VCaP (cell line): ENCODE measurements around the gene TMCC2.

Experiments
- H3K27ac ChIP-seq: fragments of 450-650 bp; 2 replicates; pipeline ENCODE4 v1.5.1; 2017
- TF ChIP-seq, protein P1 (sequence below): fragments of 450-650 bp; conservative IDR thresholded peaks from 2 replicates; pipeline ENCODE4 v1.5.1; 2017; ENCODE audit warnings: mild to moderate bottlenecking, moderate library complexity

Gene TMCC2

DNA sequence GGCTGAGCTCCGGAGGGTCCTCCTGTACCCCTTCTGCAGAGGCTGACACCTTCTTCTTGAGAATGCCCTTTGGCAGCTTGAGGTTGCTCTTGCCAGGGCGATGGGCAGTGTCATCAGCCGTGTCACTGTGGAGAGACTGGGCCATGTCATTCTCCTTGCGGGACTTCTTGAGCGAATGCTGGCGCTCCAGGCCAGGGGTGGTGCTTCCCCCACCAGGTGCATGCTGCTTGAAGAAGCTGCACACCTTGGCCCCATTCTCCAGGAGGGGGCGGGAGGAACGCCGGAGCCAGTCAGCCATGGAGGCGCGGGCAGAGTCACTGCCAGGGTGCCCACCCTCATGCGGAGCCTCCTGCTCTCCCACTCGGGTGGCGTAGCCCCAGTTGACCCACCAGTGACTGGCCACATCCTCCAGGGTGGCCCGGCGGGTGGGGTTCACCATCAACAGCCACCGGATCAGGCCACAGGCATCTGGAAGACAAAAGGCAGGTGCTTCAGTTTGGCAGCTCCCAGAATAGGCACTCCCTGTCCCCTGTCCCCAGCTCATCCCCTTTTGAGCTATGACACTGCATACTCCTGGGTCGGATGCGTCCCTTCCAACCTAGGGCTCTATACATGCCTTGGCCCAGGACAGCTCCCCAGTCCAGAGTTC lies 76.4 kb downstream of the TMCC2 start:
- H3K27ac ChIP-seq: no peak overlapping the region
- TF ChIP-seq, protein P1, sequence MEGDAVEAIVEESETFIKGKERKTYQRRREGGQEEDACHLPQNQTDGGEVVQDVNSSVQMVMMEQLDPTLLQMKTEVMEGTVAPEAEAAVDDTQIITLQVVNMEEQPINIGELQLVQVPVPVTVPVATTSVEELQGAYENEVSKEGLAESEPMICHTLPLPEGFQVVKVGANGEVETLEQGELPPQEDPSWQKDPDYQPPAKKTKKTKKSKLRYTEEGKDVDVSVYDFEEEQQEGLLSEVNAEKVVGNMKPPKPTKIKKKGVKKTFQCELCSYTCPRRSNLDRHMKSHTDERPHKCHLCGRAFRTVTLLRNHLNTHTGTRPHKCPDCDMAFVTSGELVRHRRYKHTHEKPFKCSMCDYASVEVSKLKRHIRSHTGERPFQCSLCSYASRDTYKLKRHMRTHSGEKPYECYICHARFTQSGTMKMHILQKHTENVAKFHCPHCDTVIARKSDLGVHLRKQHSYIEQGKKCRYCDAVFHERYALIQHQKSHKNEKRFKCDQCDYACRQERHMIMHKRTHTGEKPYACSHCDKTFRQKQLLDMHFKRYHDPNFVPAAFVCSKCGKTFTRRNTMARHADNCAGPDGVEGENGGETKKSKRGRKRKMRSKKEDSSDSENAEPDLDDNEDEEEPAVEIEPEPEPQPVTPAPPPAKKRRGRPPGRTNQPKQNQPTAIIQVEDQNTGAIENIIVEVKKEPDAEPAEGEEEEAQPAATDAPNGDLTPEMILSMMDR: no peak

DNA sequence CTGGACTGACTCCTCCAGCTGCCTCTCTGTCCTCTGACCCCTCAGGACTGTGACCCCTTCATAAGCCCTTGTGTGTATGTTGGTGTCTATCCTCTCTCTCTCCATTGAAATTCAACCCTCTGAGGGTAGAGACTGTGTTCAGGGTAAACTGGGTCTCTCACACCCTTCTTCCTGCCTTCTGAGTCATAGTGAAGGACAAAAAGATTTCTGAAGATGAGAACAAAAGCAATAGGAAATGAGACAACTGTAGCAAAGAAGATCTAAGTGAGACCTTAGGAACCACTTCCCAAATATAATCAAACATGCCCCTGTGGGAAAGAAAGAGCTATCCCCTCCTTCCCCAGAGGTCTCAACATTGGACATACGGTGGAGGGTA lies 76.9 kb downstream of the TMCC2 start:
- TF ChIP-seq, protein P1: no peak
- H3K27ac ChIP-seq: no peak overlapping the region

DNA sequence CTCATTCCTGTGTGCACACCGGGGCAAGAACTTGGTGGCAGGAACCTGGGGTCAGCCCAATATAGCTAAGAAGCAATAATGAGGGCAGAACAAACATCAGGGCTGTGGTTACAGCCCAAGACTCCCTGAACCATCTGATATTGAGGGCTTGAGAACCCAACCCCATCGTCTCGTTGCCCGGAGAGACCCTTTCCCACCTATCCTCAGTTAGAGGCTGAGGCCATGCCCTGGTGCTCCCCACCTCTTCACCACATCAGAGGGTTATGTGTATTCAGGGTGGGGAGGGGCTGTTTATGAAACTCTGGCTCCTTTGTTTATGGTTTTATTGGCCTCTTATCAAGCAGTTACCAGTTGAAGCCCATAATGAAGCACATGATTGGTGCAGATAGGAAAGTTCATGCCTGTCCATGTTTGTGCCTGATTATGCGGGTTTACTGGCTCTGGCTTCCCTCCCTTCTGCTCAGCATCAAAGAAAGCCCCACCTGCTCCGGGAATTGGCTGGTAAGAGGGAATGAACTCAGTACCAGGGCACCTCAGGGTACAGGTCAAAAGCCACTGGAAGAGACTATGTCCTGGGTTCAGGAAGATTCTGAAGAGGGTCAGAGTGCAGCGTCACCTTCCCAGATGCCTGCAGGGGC lies 79.3 kb downstream of the TMCC2 start:
- H3K27ac ChIP-seq: no peak overlapping the region
- TF ChIP-seq, protein P1: no peak

DNA sequence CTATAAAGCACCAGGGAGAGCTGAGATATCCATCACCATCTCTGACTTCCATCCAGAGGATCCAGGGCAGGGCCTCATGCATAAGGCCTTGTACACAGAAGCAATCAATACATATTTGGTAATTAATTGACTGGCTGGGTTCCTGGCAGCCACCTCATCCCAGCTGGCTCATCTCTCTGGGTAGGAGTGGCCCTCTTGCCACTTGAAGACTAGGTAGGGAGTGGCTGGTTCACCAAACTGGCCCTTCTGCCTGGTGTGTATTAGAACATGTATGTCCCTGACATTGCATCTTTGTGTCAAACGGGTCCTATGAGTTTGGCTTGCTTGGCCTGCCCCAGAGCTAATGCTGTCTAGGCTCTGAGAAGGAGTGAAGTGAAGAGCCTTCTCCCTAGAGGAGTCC lies 82.0 kb downstream of the TMCC2 start:
- H3K27ac ChIP-seq: no peak overlapping the region
- TF ChIP-seq, protein P1: no peak

DNA sequence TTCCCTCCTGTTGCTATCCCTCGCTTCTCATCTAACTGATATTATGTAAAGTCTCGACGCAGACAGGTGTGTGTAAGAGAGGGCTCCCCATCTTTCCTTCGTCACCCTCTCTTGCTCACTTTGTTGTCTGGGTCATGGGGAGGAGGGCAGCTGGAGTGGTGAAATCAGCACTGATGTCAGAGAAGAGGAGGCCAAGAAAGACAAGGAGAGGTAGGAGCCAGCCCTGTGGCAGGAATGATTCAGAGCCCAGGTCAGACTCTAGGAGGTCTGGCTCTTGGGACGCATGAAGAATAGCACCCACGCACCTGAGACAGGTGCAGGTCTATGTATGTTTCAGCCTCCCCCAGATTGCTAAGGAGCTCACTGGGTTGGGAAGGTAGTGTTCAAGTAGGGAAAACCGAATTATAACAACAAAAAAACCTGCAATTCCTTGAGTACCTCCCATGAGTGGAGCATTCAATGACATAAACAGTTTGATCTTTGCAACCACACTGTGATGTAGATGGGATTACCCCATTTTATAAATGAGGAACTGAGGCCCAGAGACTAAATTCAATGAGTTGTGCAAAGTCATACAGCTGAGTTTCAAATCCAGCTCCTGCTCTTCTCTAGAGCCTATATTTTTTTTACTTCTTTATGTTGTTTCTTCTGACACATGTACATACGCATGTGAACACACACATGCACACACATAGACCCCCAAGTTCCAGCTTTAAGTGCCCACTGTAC lies 83.4 kb downstream of the TMCC2 start:
- TF ChIP-seq, protein P1: no peak
- no peak overlapping the region for H3K27ac ChIP-seq

DNA sequence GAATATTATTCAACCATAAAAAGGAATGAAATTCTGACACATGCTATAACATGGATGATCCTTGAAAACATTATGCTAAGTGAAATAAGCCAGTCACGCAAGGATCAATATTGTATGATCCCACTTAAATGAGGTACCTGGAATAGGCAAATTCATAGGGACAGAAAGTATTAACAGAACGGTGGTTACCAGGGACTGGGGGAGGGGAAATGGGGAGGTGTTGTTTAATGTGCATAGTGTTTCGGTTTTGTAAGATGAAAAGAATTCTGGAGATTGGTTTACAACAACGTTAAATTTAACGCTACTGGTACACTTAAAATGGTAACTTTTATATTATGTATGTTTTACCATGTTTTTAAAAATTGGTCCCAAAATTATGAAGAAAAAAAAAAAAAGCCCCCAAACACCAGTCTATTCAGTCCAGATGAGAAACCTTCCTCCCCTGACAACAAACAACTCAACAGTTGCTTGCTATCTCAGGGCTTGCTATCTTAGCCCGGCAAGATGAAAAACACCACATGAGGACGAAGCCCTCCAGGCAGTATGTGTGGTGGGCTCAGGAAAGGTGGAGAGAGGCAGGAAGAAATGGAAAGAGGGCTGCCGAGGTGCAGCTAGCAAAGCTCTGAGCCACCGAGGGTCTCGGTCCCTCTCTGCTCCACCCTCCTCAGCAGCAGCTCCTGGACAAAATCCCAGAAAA lies 85.3 kb downstream of the TMCC2 start:
- H3K27ac ChIP-seq: no peak overlapping the region
- TF ChIP-seq, protein P1: no peak

DNA sequence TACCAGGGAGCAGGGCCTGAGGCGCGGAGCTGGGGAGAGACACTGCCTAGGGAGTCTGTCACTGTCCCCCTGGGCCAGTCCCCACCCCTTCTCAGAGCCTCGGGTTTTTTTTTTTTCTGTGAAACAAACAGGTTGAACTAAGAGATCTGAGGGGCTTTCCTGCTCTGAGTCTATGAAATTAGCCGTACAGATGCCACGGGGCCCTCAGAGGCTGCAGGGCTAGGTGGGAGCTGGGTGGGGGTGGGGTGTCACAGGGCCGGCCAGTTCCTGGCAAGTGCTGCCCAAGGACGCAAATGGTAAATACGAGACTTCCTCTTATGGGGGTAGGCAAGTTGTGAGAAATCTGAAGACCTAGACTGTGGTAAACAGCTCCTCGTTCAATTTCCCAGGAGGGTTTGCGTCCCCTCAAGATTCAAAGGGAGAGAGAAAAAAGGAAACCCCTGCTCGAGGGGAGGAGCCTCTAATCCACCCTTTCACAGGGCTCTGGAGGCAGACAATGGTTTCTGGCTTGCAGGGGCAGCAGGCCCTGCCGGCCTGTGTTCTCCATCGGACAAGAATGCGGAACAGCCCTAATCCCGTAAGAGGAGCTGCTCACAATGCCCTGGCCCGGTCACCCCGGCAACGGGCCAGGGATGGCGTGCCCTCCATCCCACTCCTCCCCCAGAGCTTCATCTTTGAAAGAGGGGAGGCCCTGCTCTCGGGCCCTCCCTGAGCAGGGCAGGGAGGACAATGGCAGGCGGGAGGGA lies 86.0 kb downstream of the TMCC2 start:
- TF ChIP-seq, protein P1: no peak
- no peak overlapping the region for H3K27ac ChIP-seq
